GM12801 (cell line): ENCODE measurements around the gene MOGAT3.

Experiments used
- TF ChIP-seq, protein P1 (sequence below): IDR thresholded peaks from one replicate; pipeline ENCODE4 v1.5.1; 2011; ENCODE audit warnings: control low read depth; ENCODE audit not compliant: insufficient read length; ENCODE audit errors: extremely low read depth

MOGAT3 gene, protein sequence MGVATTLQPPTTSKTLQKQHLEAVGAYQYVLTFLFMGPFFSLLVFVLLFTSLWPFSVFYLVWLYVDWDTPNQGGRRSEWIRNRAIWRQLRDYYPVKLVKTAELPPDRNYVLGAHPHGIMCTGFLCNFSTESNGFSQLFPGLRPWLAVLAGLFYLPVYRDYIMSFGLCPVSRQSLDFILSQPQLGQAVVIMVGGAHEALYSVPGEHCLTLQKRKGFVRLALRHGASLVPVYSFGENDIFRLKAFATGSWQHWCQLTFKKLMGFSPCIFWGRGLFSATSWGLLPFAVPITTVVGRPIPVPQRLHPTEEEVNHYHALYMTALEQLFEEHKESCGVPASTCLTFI

GRCh38 chr7:101200862-101201599 lies at the start of gene MOGAT3:
Gene MOGAT3 (minus strand): TSS chr7:101201036. CDS start chr7:101200854, 182 bp downstream.
- TF ChIP-seq, protein P1, sequence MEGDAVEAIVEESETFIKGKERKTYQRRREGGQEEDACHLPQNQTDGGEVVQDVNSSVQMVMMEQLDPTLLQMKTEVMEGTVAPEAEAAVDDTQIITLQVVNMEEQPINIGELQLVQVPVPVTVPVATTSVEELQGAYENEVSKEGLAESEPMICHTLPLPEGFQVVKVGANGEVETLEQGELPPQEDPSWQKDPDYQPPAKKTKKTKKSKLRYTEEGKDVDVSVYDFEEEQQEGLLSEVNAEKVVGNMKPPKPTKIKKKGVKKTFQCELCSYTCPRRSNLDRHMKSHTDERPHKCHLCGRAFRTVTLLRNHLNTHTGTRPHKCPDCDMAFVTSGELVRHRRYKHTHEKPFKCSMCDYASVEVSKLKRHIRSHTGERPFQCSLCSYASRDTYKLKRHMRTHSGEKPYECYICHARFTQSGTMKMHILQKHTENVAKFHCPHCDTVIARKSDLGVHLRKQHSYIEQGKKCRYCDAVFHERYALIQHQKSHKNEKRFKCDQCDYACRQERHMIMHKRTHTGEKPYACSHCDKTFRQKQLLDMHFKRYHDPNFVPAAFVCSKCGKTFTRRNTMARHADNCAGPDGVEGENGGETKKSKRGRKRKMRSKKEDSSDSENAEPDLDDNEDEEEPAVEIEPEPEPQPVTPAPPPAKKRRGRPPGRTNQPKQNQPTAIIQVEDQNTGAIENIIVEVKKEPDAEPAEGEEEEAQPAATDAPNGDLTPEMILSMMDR: no peak

GRCh38 chr7:101250324-101250723 lies 49.5 kb upstream of the MOGAT3 start:
- TF ChIP-seq, protein P1: no peak

DNA sequence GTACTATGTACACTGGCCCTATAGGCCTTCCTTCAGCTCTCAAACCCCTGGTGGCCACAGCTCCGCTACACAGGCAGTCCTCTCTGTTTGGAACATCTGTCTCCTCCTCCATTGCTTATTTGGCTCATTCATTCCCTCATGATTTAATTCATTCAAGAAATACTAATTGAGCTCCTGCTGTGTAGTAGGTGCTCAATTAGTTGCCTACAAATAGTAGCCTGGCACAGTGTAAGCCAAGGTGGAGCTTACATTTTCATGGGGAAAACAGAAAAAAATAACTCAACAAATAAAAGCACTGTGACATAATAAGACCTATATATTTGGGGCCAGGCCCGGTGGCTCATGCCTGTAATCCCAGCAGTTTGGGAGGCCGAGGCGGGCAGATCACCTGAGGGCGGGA lies 47.4 kb upstream of the MOGAT3 start:
- TF ChIP-seq, protein P1: no peak

DNA sequence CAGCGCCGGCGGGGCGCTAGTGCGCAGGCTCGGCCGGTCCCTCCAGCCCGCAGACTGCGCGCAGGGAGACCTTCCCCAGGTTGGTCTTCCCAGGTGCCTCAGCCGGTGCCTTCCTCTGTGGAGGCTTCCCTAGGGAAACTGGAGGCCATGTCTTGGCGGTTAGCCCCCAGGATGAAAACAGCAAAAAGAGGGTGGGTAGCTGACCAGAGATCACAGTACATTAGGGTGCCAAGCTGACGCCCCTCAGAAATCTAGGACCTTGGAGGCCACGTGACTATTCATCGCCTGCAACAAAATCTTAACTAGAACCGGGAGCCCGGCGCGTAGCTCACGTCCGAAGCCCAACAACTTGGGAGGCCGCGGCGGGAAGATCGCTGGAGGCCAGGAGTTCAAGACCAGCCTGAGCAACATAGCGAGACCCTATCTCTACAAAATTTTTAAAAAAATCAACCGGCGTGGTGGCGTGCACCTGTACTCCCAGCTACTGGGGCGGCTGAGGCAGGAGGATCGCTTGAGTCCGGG lies 44.4 kb upstream of the MOGAT3 start:
- TF ChIP-seq, protein P1: no peak

DNA sequence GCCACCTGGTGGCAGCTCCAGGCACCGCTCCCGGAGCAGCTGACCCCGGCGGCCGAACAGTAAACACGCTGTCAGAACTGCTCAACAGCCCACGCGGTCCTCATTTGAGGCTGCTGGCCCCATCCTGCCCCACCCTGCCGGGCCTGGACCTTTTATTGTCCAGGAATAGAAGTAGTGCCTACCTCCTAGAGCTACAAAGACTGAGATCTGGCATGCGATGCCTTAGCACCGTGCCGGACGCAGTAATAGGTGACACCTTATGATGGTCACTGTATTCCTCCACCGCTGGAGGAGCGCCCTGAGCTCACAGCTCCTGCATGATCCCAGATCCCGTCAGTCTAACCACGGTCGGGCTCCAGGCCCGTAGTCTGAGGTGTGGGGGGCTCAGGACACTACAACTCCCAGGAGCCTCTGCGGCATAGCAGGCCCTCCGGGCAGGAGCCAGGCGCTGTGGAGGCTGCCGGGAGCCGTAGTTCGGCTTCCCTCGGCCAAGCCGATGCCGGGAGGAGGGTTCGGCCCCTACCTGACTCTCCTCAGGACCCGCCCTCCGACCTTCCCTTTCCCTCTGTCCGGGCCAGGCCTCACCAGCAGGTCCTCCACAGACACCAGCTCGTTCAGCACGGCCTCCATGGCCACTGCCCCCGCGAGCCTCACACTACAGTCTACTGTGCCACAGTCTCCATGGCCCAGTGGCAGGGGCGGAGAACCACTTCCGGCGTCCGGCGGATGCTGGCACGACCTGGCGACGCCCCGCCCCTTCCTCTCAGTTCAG lies 43.7 kb upstream of the MOGAT3 start, which contains the start of gene FIS1:
Gene FIS1 (minus strand): TSS at position 707 of the 772 bp plus-strand sequence. CDS start 77 bp downstream, at position 630.
- TF ChIP-seq, protein P1: no peak

- TF ChIP-seq, protein P1: no peak
These were observed 43.0 kb upstream of the MOGAT3 start for GRCh38 chr7:101243646-101244374.
